ENCODE results near the gene NUAK1. TPM values are rescaled to one million over a fixed set of nuclear protein-coding genes. Genes with fewer than 3 reads are reported as not detected.

The NUAK1 gene
- total RNA-seq, 1 experiment from 2014 or later, result 10.7 TPM

Other genes starting within 250 kb of the NUAK1 start
- 66.0 and 83.0 TPM in 2 replicates for gene CKAP4, start 109.1 kb upstream of the NUAK1 start, total RNA-seq (2014; rRNA removed; shearing (Covaris generic))
- gene TCP11L2, start 163.8 kb upstream of the NUAK1 start, total RNA-seq (2014; rRNA removed; shearing (Covaris generic)), result 1.7 and 2.0 TPM in 2 replicates
- gene POLR3B, start 218.8 kb upstream of the NUAK1 start, total RNA-seq (2014; rRNA removed; shearing (Covaris generic)), result 16.7 and 18.8 TPM in 2 replicates